Suprapubic skin (tissue), 4 donors: Measurements from ENCODE around the gene MVD.

Experiments
- EP300 ChIP-seq: sonication (generic); formaldehyde crosslinking; IDR thresholded peaks from one replicate; pipeline ENCODE4 v1.6.1; 2017; ENCODE audit warnings: antibody characterized with exemption
- POLR2A ChIP-seq, 2 donors: fragments of 450-650 bp; IDR thresholded peaks; one replicate each; pipeline ENCODE4 v1.6.1; 2017; ENCODE audit warnings: antibody characterized with exemption in 2 of 2, mild to moderate bottlenecking in 2 of 2, moderate library complexity in 2 of 2
- POLR2AphosphoS5 ChIP-seq, 3 donors: sonication (generic); formaldehyde crosslinking; IDR thresholded peaks; one replicate each; pipeline ENCODE4 v1.6.1; 2017; ENCODE audit warnings: antibody characterized with exemption in 3 of 3
- TF ChIP-seq, protein P1 (sequence below), 2 donors: fragments of 200-600 bp in 1 of 2; fragments of 450-650 bp in 1 of 2; sonication (generic) in 1 of 2; IDR thresholded peaks; one replicate each; pipeline ENCODE4 v1.5.1; 2016 to 2019; ENCODE audit warnings: antibody characterized with exemption in 2 of 2, mild to moderate bottlenecking in 1 of 2, moderate library complexity in 1 of 2

DNA sequence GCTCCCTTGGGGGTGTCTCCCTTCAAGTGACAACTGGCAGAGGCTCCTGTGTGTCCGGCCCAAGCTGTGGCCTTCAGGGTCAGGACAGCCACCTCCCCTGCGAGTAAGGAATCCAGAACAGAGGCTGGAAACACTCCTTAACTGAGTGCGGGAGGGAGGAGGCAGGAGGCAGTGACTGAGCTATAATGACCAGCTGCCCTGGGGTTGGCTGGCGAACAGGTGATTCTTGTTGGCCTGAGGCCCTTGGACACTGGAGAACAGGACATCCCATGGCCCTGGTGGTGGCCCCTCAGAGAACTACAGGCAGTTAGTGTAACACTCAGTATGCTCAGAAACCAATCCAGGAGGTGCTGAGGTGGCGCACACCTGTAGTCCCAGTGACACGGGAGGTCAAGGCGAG is 32.9 kb upstream of the MVD start:
- no peak for TF ChIP-seq EP300
- TF ChIP-seq, protein P1, sequence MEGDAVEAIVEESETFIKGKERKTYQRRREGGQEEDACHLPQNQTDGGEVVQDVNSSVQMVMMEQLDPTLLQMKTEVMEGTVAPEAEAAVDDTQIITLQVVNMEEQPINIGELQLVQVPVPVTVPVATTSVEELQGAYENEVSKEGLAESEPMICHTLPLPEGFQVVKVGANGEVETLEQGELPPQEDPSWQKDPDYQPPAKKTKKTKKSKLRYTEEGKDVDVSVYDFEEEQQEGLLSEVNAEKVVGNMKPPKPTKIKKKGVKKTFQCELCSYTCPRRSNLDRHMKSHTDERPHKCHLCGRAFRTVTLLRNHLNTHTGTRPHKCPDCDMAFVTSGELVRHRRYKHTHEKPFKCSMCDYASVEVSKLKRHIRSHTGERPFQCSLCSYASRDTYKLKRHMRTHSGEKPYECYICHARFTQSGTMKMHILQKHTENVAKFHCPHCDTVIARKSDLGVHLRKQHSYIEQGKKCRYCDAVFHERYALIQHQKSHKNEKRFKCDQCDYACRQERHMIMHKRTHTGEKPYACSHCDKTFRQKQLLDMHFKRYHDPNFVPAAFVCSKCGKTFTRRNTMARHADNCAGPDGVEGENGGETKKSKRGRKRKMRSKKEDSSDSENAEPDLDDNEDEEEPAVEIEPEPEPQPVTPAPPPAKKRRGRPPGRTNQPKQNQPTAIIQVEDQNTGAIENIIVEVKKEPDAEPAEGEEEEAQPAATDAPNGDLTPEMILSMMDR (IDR thresholded peaks at IDR 0.05): no peak
- no peak for TF ChIP-seq POLR2AphosphoS5 (IDR thresholded peaks at IDR 0.05)
- TF ChIP-seq POLR2A (IDR thresholded peaks at IDR 0.05): no peak
